GM15510 (cell line): ENCODE data around the gene HOXA5.

ENCODE experiments used
- POLR2A ChIP-seq: IDR thresholded peaks from 3 replicates; pipeline ENCODE4 v1.6.1; 2011; ENCODE audit warnings: borderline replicate concordance; ENCODE audit not compliant: insufficient read length; ENCODE audit errors: extremely low read depth

The HOXA5 gene

DNA sequence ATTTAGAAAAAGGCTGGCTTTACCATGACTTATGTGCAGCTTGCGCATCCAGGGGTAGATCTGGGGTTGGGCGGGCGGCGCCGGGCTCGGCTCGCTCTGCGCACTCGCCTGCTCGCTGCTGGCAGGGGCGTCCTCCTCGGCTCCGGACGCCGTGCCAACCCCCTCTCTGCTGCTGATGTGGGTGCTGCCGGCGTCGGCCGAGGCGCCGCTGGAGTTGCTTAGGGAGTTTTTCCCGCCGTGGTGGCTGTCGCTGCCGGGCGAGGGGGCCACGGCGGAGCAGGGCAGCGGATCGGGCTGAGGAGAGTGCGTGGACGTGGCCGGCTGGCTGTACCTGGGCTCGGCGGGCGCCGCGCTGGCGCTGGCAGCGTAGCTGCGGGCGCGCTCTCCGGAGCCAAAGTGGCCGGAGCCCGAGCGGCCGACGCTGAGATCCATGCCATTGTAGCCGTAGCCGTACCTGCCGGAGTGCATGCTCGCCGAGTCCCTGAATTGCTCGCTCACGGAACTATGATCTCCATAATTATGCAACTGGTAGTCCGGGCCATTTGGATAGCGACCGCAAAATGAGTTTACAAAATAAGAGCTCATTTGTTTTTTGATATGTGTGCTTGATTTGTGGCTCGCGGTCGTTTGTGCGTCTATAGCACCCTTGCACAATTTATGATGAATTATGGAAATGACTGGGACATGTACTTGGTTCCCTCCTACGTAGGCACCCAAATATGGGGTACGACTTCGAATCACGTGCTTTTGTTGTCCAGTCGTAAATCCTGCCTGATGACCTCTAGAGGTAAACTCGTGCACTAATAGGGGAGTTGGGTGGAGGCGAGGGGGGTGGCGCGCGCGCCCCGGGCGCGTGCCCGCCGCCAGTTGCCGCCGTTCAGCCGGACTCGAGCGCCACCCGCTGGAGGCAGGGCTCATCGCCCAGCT lies at the start of gene HOXA5:
HOXA5 (minus strand) TSS at position 659 of the 927 bp plus-strand sequence; CDS start at position 585, 74 bp downstream.
- no peak for TF ChIP-seq POLR2A

GRCh38 chr7:27192546-27193334 lies 49.3 kb upstream of the HOXA5 start:
- TF ChIP-seq POLR2A = no peak

GRCh38 chr7:27191833-27192545 lies 48.5 kb upstream of the HOXA5 start:
- TF ChIP-seq POLR2A = no peak

DNA sequence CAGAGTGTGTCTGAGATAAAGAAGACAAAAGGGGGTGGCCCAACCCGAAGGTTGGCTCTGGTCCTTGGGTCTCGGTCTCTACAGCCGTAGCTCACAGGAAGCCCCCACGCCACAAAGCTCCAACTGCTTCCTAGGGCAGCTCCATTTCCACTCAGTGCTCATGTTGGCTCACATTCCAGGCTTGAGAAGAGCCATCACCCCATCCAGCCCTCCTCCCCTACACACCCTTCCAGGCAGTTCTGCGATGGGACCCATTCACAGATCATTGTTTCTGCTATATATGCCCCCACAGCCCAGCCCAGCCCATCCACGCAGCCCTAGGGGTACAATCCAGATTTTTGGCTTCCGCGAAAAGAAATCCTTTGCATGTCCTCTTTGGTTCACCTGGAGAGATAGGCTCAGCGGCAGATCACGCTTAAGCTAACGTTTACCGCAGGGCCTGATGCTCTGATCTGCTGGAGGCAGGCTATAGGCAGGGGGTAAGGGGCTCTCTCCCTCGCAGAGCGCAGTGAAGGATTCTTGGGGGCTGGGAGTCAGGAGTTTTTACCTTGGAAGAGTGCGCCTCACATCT lies 47.8 kb upstream of the HOXA5 start:
- TF ChIP-seq POLR2A = no peak

DNA sequence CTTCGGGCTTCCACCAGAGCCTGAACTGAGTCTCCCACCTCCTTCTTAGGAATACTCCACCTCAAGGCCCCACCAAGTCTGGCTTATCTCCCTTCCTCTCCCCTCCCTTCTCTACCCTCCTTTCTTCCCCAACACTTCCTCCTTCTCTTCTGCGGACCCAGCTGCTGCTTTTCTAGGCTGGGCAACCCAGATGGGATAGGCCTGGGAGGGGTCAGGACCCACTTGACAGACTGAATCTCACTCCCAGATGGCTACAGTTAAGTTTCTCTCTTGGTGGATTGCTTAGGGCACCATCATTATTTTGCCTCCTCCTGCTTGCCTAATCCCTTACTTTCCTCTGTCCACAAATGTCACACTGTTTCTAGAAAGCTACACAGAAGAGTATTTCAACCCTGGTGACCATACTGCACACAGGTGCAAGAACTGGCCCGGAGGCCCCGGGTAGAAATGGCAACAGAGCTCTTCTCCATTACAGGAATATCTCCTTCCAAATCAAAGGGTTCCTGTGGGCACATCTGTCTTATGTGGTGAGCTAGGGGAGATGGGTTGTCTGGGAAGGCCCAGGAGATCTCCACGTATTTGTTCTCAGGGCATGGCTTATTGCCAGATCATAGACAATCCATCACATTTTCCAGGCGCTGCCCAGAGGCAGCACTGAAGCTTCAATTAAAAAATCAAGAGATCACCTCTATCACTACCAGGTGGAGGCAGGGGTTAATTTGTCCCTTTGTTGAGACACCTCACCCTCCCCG lies 46.7 kb upstream of the HOXA5 start:
- no peak for TF ChIP-seq POLR2A

DNA sequence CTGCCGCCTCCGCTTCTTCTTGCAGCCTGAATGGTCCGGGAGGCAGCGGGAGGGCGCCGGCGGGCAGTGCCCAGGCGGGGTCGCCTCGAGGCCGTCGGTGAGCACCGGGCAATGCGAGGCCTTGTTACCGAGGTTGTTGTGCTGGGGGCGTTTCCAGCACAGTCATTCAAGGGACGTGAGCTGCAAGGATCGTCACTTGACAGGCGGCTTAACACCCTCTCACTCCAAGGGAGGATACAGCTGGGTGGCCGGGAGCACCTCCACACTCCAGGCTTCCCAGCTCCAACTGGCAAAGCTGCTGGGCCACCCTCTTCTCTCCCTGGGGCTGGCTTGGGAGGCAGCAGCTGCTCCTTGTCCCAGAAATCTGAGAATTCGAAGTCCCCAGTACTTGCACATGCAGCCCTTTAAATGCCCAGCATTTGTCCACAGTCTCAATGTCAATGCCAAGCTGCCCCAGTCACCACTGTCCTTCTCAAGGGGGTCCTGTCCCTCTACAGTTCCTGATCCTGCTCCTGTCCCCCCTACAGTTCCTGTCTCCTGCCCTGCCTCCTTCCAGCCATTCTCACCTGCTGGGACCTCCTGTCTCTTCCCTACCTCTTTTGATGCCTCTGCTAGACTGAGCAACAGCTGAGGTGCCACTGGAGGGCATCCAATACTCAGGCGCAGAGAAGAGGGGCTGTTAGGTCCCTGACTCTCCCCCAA lies 46.0 kb upstream of the HOXA5 start:
- TF ChIP-seq POLR2A = no peak

DNA sequence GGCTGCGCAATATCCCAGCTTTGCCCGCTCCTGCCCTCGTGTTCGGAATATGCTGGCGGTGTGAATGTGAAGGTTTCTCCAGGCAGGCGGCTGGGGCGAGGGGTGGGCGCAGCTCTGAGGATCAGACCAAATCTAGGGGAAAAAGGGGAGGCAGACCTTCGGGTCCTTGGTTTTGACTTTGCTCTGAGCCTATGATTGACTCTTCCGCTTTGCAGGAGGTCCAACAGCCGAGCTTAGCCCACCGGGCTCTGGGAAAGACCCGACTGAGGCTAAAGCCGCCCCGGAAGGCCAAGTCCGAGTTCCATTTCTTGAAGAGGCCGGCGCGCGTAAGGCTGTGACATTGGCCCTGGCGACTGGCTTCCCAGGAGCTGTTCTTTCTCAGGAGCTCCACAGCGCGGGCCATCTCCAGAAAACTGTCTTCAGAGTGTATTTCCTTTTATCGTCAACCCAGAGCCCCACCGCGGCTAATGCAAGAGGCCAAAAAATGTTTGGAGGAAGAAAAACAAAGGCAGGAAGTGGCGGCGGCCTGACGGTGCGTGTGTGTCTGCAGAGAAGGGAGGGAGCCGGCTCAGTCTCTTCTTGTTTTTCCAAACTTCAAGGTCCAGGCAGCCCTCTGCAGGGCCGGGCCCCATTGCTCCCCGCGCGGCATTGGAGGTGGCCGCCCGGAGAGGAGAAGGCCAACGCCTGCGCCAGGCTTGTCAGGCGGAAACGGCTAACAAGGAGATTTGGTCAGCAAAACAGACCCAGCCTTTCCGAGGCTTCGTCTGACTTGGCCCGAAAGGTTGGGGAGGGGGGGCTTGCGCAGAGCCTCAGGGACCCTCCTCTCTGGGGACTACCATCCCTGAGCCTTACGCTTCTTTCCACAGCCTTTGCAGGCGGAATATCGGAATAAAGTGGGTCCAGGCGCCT lies 45.2 kb upstream of the HOXA5 start:
- TF ChIP-seq POLR2A = no peak

GRCh38 chr7:27187475-27188385 lies 44.2 kb upstream of the HOXA5 start:
- TF ChIP-seq POLR2A = no peak

GRCh38 chr7:27186668-27187474 lies 43.4 kb upstream of the HOXA5 start:
- TF ChIP-seq POLR2A = no peak

DNA sequence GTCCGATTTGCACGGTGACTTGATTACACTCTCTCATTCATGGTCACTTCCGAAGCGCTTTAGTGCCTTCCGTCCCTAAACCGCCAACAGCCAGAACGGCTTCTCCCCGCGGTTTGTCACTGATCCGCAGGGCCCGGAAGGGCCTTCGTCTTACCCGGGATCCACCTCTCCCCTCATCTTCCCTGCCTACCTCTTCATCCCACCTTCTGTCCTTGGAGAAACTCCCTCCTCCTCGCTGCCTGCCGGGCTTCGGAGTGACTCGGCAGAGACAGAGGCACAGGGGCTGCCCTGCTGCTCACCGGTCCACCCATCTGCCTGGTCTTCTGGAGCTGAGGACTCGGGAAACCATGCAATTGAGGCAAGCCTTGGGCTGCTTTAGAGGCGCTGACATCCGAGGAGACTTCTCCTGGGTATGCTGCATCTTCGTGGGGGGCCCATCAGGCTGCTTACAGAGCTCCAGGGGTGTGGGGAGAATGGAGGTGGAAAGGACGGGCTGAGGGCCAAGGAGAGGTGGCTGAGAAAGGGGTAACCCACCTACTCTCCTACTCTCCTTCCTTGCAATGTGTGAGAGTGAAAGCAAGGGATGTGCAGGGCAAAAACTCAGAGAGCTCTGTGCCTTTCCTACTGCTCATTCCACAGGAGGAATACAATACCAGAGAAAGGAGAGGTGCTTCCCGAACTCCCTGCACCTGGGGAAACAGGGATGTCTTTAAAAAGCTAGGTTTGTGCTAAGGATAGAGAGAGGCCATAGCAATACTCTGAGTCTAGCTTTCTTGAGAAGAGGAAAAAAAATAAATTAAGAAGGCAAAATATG lies 42.6 kb upstream of the HOXA5 start:
- no peak for TF ChIP-seq POLR2A
